HEK293 (cell line): ENCODE results near the gene ZNF79.

Experiments used
- CTCF ChIA-PET: fragments of 350-600 bp; formaldehyde crosslinking; extraction: SDS; loops from one replicate; lab custom pipeline; 2021; ENCODE audit warnings: antibody characterized with exemption; lab: Yijun Ruan, JAX
- POLR2A ChIA-PET: fragments of 300-600 bp; formaldehyde crosslinking; extraction: SDS; loops from one replicate; lab custom pipeline; 2020; ENCODE audit warnings: antibody characterized with exemption, inconsistent platforms; lab: Yijun Ruan, JAX
- H3K27ac ChIP-seq: fragments of 200-500 bp; sonication (Bioruptor generic); 2 replicates; pipeline ENCODE4 v1.5.1; 2014; ENCODE audit warnings: low read depth, low read length, control low read depth, inconsistent platforms; ENCODE audit errors: extremely low read depth
- H3K36me3 ChIP-seq, 2 experiments: fragments of 200-500 bp in 1 of 2; sonication (Bioruptor generic) in 1 of 2; 1 replicate in 1 of 2; 2 replicates in 1 of 2; pipeline ENCODE4 v1.5.1; 2014 to 2017; ENCODE audit warnings: inconsistent platforms in 2 of 2, low read length in 2 of 2; ENCODE audit not compliant: control insufficient read depth in 2 of 2, insufficient read depth in 1 of 2
- H3K4me1 ChIP-seq: fragments of 200-500 bp; sonication (Bioruptor generic); 2 replicates; pipeline ENCODE4 v1.5.1; 2014; ENCODE audit warnings: mild to moderate bottlenecking, low read length, inconsistent platforms; ENCODE audit not compliant: control insufficient read depth, insufficient read depth
- H3K4me3 ChIP-seq: 2 replicates; pipeline ENCODE4 v1.5.1; 2011; ENCODE audit warnings: low read depth, mild to moderate bottlenecking, control low read depth, low read length, moderate library complexity
- H3K9me3 ChIP-seq: fragments of 200-500 bp; sonication (Bioruptor generic); 2 replicates; pipeline ENCODE4 v1.5.1; 2014; ENCODE audit warnings: low read depth, low read length, inconsistent platforms; ENCODE audit not compliant: control insufficient read depth, insufficient read depth
- GLI2 ChIP-seq: fragments of 450-650 bp; formaldehyde crosslinking; IDR thresholded peaks from 2 replicates; pipeline ENCODE4; 2017; ENCODE audit warnings: missing biosample characterization, missing genetic modification characterization, low read depth, borderline replicate concordance
- HOXD13 ChIP-seq: sonication (generic); formaldehyde crosslinking; IDR thresholded peaks from 2 replicates; pipeline ENCODE4 v1.8.0; 2022; ENCODE audit warnings: missing genetic modification reagents, borderline replicate concordance
- KLF10 ChIP-seq: fragments of 450-650 bp; IDR thresholded peaks from 2 replicates; pipeline ENCODE4 v1.5.1; 2018; ENCODE audit warnings: missing biosample characterization, mild to moderate bottlenecking, missing genetic modification characterization
- KLF8 ChIP-seq: fragments of 450-650 bp; formaldehyde crosslinking; IDR thresholded peaks from 2 replicates; pipeline ENCODE4 v1.5.1; 2016; ENCODE audit warnings: missing biosample characterization, missing genetic modification characterization
- MYNN ChIP-seq: fragments of 450-650 bp; formaldehyde crosslinking; IDR thresholded peaks from 2 replicates; pipeline ENCODE4 v1.5.1; 2016; ENCODE audit warnings: missing biosample characterization, missing genetic modification characterization, borderline replicate concordance
- OSR2 ChIP-seq: fragments of 450-650 bp; formaldehyde crosslinking; IDR thresholded peaks from 2 replicates; pipeline ENCODE4 v1.5.1; 2016; ENCODE audit warnings: missing biosample characterization, missing genetic modification characterization
- OVOL3 ChIP-seq: fragments of 450-650 bp; formaldehyde crosslinking; IDR thresholded peaks from 2 replicates; pipeline ENCODE4 v1.5.1; 2016; ENCODE audit warnings: missing biosample characterization, missing genetic modification characterization
- SETDB1 ChIP-seq: IDR thresholded peaks from one replicate; pipeline ENCODE4 v1.6.1; 2017; ENCODE audit warnings: mild to moderate bottlenecking, low read length, moderate library complexity, mixed read lengths; ENCODE audit not compliant: insufficient read length
- TRIM28 ChIP-seq: IDR thresholded peaks from 2 replicates; pipeline ENCODE4 v1.6.1; 2011; ENCODE audit warnings: low read length, control low read depth, borderline replicate concordance
- ZBTB17 ChIP-seq: fragments of 450-650 bp; formaldehyde crosslinking; IDR thresholded peaks from 2 replicates; pipeline ENCODE4 v1.5.1; 2016; ENCODE audit warnings: missing biosample characterization, missing genetic modification characterization
- ZBTB20 ChIP-seq: fragments of 450-650 bp; formaldehyde crosslinking; IDR thresholded peaks from 2 replicates; pipeline ENCODE4 v1.5.1; 2016; ENCODE audit warnings: missing biosample characterization, missing genetic modification characterization
- ZBTB26 ChIP-seq: fragments of 450-650 bp; formaldehyde crosslinking; optimal IDR thresholded peaks from 2 replicates; pipeline ENCODE3; 2016; ENCODE audit warnings: missing biosample characterization, mild to moderate bottlenecking, missing genetic modification characterization
- ZFP3 ChIP-seq: fragments of 450-650 bp; formaldehyde crosslinking; IDR thresholded peaks from 2 replicates; pipeline ENCODE4 v1.5.1; 2016; ENCODE audit warnings: low read depth, missing biosample characterization, missing genetic modification characterization
- ZNF132 ChIP-seq: fragments of 450-650 bp; formaldehyde crosslinking; IDR thresholded peaks from 2 replicates; pipeline ENCODE4 v1.5.1; 2017; ENCODE audit warnings: missing biosample characterization, missing genetic modification characterization, borderline replicate concordance
- ZNF155 ChIP-seq: fragments of 450-650 bp; formaldehyde crosslinking; IDR thresholded peaks from 2 replicates; pipeline ENCODE4 v1.5.1; 2016; ENCODE audit warnings: missing biosample characterization, missing genetic modification characterization
- ZNF26 ChIP-seq: fragments of 450-650 bp; formaldehyde crosslinking; IDR thresholded peaks from 2 replicates; pipeline ENCODE4 v1.5.1; 2016; ENCODE audit warnings: missing biosample characterization, missing genetic modification characterization
- ZNF280C ChIP-seq: fragments of 450-650 bp; formaldehyde crosslinking; IDR thresholded peaks from 2 replicates; pipeline ENCODE4 v1.5.1; 2016; ENCODE audit warnings: missing biosample characterization, missing genetic modification characterization
- ZNF335 ChIP-seq: fragments of 450-650 bp; formaldehyde crosslinking; conservative IDR thresholded peaks from 2 replicates; pipeline ENCODE4 v1.5.1; 2016; ENCODE audit warnings: missing biosample characterization, missing genetic modification characterization
- ZNF366 ChIP-seq: fragments of 450-650 bp; formaldehyde crosslinking; conservative IDR thresholded peaks from 2 replicates; pipeline ENCODE4 v1.5.1; 2016; ENCODE audit warnings: missing biosample characterization, missing genetic modification characterization
- ZNF37A ChIP-seq: fragments of 450-650 bp; IDR thresholded peaks from 2 replicates; pipeline ENCODE4 v1.5.1; 2018; ENCODE audit warnings: missing biosample characterization, missing genetic modification characterization
- ZNF510 ChIP-seq: fragments of 450-650 bp; formaldehyde crosslinking; IDR thresholded peaks from 2 replicates; pipeline ENCODE4 v1.5.1; 2018; ENCODE audit warnings: mild to moderate bottlenecking, missing genetic modification characterization, missing biosample characterization; ENCODE audit not compliant: insufficient replicate concordance
- ZNF600 ChIP-seq: fragments of 450-650 bp; formaldehyde crosslinking; IDR thresholded peaks from 2 replicates; pipeline ENCODE4 v1.5.1; 2016; ENCODE audit warnings: missing biosample characterization, missing genetic modification characterization
- ZNF621 ChIP-seq: fragments of 450-650 bp; formaldehyde crosslinking; IDR thresholded peaks from 2 replicates; pipeline ENCODE4 v1.5.1; 2017; ENCODE audit warnings: missing biosample characterization, missing genetic modification characterization
- ZNF623 ChIP-seq: fragments of 450-650 bp; formaldehyde crosslinking; IDR thresholded peaks from 2 replicates; pipeline ENCODE4 v1.5.1; 2016; ENCODE audit warnings: missing biosample characterization, missing genetic modification characterization
- ZNF645 ChIP-seq: fragments of 450-650 bp; formaldehyde crosslinking; IDR thresholded peaks from 2 replicates; pipeline ENCODE4; 2016; ENCODE audit warnings: missing biosample characterization, missing genetic modification characterization
- TF ChIP-seq, protein P1 (sequence below): fragments of 450-650 bp; formaldehyde crosslinking; IDR thresholded peaks from 2 replicates; pipeline ENCODE4 v1.5.1; 2016; ENCODE audit warnings: missing biosample characterization, missing genetic modification characterization

Gene ZNF79

GRCh38 chr9:127423934-127424675 lies at the start of gene ZNF79:
TSS of gene ZNF79 (plus strand) at chr9:127424382. CDS start at chr9:127424788, 406 bp downstream.
- H3K27ac ChIP-seq = peak within 1 kb of the TSS; percentile 80
- POLR2A ChIA-PET = interaction anchor here (0.6 to 3.0 kb wide), 20 partner anchors 9 to 199 kb away, joined by 3 to 46 read pairs (median 4); partner anchors contain the start of genes LRSAM1, RPL12 and SLC2A8
- no peaks in the 10 kb centered on the region for H3K9me3 ChIP-seq
- CTCF ChIA-PET = interaction anchor here (0.7 to 1.2 kb wide), 5 partner anchors 25 to 487 kb away, joined by 3 to 5 read pairs (median 3); partner anchors contain the start of gene SLC2A8
- 0 out of 2 replicates have a peak, but pooled peaks cover 5% of the 10 kb centered on the region for H3K4me1 ChIP-seq
- peaks cover 5 to 22% of the 10 kb centered on the region in 2 experiments; a peak in 2 of 3 replicates for H3K36me3 ChIP-seq
- H3K4me3 ChIP-seq = peak within 1 kb of the TSS; percentile 64
- peak; percentile 58 for TF ChIP-seq ZNF600 (tag by site-specific recombination)
- peak; percentile 92 for TF ChIP-seq ZNF335 (tag by site-specific recombination)
- peak; percentile 18; the same call in 1 of the 2 replicates for TF ChIP-seq KLF8 (tag by site-specific recombination)
- TF ChIP-seq OSR2 = no peak
- TF ChIP-seq HOXD13 (CRISPR knock-in tag) = no peak
- TF ChIP-seq GLI2 (tag by site-specific recombination) = no peak
- TF ChIP-seq ZNF366 (tag by site-specific recombination) = no peak
- no peak for TF ChIP-seq ZNF280C (tag by site-specific recombination)
- TF ChIP-seq ZFP3 (tag by site-specific recombination) = no peak
- no peak for TF ChIP-seq ZNF155
- no peak for TF ChIP-seq SETDB1
- TF ChIP-seq, protein P1, sequence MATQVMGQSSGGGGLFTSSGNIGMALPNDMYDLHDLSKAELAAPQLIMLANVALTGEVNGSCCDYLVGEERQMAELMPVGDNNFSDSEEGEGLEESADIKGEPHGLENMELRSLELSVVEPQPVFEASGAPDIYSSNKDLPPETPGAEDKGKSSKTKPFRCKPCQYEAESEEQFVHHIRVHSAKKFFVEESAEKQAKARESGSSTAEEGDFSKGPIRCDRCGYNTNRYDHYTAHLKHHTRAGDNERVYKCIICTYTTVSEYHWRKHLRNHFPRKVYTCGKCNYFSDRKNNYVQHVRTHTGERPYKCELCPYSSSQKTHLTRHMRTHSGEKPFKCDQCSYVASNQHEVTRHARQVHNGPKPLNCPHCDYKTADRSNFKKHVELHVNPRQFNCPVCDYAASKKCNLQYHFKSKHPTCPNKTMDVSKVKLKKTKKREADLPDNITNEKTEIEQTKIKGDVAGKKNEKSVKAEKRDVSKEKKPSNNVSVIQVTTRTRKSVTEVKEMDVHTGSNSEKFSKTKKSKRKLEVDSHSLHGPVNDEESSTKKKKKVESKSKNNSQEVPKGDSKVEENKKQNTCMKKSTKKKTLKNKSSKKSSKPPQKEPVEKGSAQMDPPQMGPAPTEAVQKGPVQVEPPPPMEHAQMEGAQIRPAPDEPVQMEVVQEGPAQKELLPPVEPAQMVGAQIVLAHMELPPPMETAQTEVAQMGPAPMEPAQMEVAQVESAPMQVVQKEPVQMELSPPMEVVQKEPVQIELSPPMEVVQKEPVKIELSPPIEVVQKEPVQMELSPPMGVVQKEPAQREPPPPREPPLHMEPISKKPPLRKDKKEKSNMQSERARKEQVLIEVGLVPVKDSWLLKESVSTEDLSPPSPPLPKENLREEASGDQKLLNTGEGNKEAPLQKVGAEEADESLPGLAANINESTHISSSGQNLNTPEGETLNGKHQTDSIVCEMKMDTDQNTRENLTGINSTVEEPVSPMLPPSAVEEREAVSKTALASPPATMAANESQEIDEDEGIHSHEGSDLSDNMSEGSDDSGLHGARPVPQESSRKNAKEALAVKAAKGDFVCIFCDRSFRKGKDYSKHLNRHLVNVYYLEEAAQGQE (tag by site-specific recombination) = peak; percentile 97
- TF ChIP-seq ZNF26 (tag by site-specific recombination) = no peak
- no peak for TF ChIP-seq ZNF645 (tag by site-specific recombination)
- TF ChIP-seq MYNN (tag by site-specific recombination) = no peak
- TF ChIP-seq ZNF37A (tag by site-specific recombination) = no peak
- TF ChIP-seq ZNF510 (tag by site-specific recombination) = no peak
- TF ChIP-seq ZNF623 (tag by site-specific recombination) = no peak
- peak; percentile 85 for TF ChIP-seq ZBTB17
- TF ChIP-seq ZNF621 (tag by site-specific recombination) = no peak
- TF ChIP-seq KLF10 (tag by site-specific recombination) = 0 out of 2 replicates have a peak, but pooled peaks have one; percentile 29
- no peak for TF ChIP-seq ZBTB20
- 0 out of 2 replicates have a peak, but pooled peaks have one; percentile 16 for TF ChIP-seq TRIM28
- no peak for TF ChIP-seq OVOL3 (tag by site-specific recombination)
- TF ChIP-seq ZBTB26 (tag by site-specific recombination) = peak; percentile 42
- TF ChIP-seq ZNF132 (tag by site-specific recombination) = no peak
